HCEC 1CT (cell line): ENCODE measurements around the gene CEP104.
A peak's percentile ranks its signal among the peaks of the same experiment; 100 is the strongest.
"Not testable (repeated sequence)": the region's sequence is repeated elsewhere in the genome, so short reads cannot be mapped to it uniquely, and the experiment has no call there.

ENCODE experiments used
- DNase-seq: peaks from one replicate; pipeline ENCODE4 v3.0.0-alpha.2; 2017

CEP104 gene

DNA sequence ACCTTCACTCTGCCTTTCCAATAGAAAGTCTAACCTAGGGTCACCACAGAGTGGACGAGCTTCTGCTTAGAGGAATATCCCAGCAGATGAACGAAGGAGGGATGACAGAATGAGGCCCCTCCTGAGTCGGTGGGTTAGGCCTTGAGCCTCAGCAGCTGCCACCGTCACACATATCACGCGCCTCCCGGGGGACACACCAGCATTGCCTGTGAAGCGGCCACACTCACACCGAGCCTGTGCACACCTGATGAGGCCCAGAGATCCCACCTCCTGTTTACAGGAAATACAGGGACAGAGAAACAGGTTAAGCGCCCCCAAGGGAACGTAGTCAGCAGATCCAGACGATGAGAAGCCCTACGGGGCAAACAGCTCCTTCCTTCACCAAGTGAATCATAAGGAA is 35.6 kb downstream of the CEP104 start:
- DNase-seq: no peak

GRCh38 chr1:3821004-3821403 is 36.0 kb downstream of the CEP104 start:
- DNase-seq: no peak

- no peak for DNase-seq
Observed at GRCh38 chr1:3820316-3820715, 36.7 kb downstream of the CEP104 start.

DNA sequence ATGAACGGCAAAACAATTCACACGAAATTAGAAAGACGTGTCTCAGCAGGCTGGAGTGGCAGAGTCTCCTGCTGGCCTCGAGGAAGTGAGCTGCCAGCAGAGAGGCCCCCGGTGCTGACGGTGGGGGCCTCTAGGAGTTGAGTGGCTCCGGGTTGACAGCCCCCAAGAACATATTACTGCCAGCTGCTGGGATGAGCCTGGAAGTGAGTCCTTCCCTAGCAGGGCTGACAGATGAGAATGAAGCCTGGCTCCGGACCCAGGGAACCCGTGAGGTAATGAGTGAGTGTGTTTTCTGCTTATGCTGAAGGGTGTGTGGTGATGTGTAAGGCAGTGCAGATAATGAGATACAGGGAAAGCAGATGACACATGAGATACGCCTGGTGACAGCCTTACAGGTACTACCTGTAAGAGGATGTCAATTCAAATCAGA is 37.2 kb downstream of the CEP104 start:
- DNase-seq: no peak

- DNase-seq: no peak
Observed at GRCh38 chr1:3817821-3818597, 39.0 kb downstream of the CEP104 start.

GRCh38 chr1:3817138-3817740 is 39.8 kb downstream of the CEP104 start:
- DNase-seq: no peak

DNA sequence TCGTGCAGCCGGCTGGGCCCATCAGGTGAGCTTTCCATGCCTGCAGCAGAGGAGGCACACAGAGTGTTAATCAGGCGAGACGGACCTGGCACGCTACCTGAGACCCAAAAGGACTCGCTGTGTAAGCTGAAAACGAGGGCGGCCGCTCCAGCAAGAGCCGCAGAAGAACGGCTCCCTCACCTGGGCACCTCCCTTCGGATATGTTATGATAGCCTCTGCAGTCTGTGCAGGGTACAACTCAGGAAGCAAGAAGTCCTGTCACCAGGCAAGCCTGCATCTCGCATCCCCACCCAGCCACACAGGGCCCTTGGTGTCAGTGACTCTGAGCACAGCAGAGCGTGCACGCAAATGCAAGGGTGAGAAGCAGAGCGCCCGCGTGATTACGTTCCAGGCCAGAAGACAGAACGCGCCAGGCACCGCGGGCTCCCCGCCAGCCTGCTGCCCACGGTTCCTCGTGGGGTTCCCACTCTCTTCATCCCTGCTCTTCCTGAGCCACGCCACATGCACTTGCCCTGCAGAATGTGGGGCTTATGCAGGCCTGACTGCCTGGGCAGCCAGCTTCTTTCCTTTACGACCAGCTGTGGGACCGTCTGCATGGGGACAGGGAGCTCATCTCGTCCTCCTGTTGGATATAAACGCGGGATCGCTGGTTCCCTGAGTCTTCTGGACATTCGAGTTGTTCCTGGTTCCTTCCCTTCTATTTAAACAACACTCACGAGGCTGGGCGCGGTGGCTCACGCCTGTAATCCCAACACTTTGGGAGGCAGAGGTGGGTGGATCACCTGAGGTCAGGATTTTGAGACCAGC is 40.5 kb downstream of the CEP104 start:
- no peak for DNase-seq

GRCh38 chr1:3814771-3815561 is 42.0 kb downstream of the CEP104 start:
- no peak for DNase-seq

DNA sequence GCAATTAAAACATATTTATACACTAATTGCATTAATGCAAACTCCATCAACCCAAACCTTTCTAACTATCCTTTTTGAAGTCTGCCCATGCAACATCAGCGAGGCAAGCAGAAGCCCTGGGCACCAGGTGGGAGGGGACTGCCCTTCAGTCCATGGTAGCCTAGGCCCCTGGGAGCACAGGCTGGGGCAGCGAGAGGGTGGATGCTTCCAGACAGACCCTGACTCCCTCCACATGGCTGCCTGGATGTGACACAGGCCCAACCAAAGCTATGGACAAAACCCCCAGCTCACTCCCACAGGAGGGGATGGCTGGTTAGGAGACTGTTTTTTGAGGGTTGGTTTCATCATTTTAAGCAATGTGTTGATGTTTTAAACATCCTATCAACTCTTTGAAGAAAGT is 42.9 kb downstream of the CEP104 start:
- no peak for DNase-seq

- no peak for DNase-seq
Observed at GRCh38 chr1:3811595-3811911, 45.5 kb downstream of the CEP104 start.

- not testable (repeated sequence) for DNase-seq
Observed at GRCh38 chr1:3810149-3810761, 46.8 kb downstream of the CEP104 start.

GRCh38 chr1:3809680-3810079 is 47.3 kb downstream of the CEP104 start:
- DNase-seq: no peak

DNA sequence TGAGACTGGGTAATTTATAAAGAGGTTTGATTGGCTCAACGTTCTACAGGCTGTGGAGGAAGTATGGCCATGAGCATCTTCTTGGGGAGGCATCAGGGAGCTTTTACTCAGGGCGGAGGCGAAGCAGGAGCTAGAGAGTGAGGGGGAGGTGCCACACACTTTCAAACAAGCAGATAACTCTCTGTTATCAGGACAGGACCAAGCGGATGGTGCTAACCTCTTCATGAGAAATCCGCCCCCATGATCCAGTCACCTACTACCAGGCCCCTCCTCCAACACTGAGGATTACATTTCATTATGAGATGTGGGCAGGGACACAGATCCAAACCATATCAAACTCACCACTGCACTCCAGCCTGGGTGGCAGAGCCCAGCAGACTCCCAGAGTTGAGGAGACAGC is 49.2 kb downstream of the CEP104 start:
- no peak for DNase-seq

- DNase-seq: no peak
Observed at GRCh38 chr1:3805038-3805437, 52.0 kb downstream of the CEP104 start.

DNA sequence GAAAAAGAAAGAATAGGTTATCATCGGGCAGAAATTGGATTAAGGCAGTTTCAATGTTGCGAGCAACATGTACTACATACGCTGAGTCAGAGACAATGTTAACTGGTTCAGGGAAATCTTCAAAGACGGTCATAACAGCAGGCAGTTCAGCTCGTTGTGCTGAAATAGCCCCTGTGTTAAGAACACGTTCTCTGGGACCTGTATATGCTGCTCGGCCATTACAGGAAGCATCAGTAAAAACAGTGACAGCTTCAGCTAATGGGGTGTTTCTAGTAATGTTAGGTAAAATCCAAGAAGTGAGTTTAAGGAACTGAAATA is 52.4 kb downstream of the CEP104 start:
- DNase-seq: not testable (repeated sequence)

DNA sequence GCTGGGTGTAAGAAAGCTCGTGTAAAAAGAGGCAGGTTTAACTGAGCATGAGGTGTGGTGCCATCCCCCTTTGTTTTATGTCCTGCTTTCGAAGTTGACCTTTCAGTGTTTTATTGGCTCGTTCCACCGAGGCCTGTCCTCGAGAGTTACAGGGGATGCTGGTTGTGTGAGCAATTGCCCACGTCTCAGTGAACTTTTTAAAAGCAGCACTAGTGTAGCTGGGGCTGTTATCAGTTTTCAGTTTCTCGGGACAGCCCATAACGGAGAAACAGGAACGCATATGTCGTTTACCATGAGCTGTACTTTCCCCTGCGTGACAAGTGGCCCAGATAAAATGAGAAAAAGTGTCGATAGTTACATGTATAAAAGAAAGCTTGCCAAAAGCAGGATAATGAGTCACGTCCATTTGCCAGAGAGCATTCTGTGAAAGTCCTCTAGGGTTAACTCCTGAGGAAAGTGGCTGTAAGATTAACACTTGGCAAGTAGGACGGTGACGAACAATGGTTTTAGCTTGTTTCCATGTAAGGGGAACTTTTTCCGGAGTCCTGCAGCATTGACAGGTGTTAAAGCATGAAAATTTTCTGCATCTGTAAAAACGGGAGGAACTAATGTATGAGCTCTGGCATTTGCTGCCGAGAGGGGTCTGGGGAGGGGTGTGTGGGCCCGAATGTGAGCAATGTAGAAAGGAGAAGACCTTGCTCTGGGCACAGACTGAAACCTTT is 52.9 kb downstream of the CEP104 start:
- DNase-seq: no peak

GRCh38 chr1:3800795-3801194 is 56.2 kb downstream of the CEP104 start:
- DNase-seq: not testable (repeated sequence)

DNA sequence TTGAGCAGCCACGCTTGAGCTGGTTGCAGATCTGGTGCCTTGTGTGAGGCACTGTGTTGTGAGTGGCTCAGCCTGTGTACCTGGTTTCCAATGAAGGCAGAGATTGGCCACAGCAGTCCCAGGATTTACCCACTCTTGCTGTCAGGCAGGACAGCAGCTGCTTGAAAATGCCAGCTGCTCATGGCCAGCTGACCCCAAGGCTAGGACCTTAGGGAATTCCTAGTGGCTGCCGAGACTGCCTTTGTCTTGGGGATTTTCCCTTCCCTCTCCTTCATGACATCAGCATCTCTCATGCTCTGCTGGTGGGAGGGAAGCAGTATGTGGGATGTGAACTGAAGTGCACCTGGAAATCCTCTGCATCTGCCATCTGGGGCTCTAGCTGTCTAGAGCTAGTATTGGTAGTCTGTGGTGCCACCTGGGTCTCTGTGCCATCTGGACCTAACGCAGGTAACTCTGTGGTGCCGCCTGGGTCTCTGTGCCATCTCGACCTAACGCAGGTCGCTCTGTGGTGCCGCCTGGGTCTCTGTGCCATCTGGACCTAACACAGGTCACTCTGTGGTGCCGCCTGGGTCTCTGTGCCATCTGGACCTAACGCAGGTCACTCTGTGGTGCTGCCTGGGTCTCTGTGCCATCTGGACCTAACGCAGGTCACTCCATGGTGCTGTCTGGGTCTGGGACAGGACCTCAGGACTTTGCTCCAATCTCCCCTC is 56.9 kb downstream of the CEP104 start:
- DNase-seq: no peak

DNA sequence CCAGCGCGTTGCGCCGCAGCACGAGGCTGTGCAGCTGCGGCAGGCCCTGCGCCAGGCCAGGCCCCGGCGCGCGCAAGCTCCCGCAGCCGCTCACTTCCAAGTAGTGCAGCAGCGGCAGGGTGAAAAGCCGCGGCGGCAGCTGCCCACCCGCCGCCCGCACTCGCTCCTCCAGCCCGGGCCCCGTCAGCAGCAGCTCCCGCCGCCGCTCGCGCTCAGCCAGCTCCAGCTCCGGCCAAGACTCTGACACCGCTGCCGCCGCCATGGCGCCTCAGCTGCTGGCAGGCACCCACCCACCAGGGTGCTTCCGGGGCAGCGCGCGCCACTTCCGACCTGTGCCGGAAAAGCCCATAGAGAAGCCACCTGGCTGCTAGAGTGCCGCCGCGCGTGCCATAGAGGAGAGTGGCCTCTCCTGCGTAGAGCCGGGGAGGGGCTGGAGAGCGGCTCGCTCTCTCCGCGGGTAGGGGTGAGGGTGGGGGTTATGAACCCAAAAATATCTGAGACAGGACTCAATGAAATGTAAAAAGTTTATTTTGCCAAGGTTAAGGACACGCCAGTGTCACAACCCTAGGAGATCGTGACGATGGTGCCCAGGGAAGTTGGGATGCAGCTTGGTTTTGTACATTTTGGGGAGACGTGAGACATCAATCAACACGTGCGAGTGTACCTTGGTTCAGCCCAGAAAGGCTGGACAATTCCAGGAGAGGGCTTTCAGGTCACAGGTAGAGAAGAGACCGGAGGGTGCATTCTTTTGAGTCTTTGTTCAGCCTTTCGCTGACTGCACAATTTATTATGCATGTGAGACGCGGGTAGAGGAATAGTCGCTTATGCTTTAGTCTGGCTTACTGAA is 60.6 kb downstream of the CEP104 start, which contains the start of gene LRRC47:
Gene LRRC47, minus strand, starts transcription at position 284 of the 847 bp plus-strand sequence. Its CDS starts 22 bp downstream, at position 262.
- DNase-seq: peak; percentile 91
